Gastroesophageal sphincter (tissue), 4 donors: Measurements from ENCODE around the gene ARID1B. TPM values are rescaled to one million over a fixed set of nuclear protein-coding genes. Genes with fewer than 3 reads are reported as not detected.

Experiments
- ATAC-seq: fragments of 150-250 bp; one replicate; pipeline ENCODE4 v1.9.1; 2016; ENCODE audit warnings: mild to moderate bottlenecking, moderate library complexity
- H3K27ac ChIP-seq, 4 donors: fragments of 200-600 bp; sonication (generic) in 3 of 4; 1 replicate in 3 of 4; 2 replicates in 1 of 4; pipeline ENCODE4 v1.5.1; 2016 to 2019
- H3K27me3 ChIP-seq: fragments of 200-600 bp; sonication (generic); one replicate; pipeline ENCODE4 v1.5.1; 2019
- H3K36me3 ChIP-seq, 2 donors: fragments of 200-600 bp; sonication (generic); one replicate each; pipeline ENCODE4 v1.5.1; 2019; ENCODE audit warnings: control low read depth in 1 of 2
- H3K4me1 ChIP-seq, 3 donors: fragments of 200-600 bp; sonication (generic); 1 replicate in 2 of 3; 2 replicates in 1 of 3; pipeline ENCODE4 v1.5.1; 2016 to 2019; ENCODE audit warnings: control low read depth in 2 of 3
- H3K4me3 ChIP-seq, 2 donors: fragments of 200-600 bp; sonication (generic); one replicate each; pipeline ENCODE4 v1.5.1; 2019; ENCODE audit warnings: mild to moderate bottlenecking in 1 of 2, moderate library complexity in 1 of 2
- H3K9me3 ChIP-seq, 3 donors: fragments of 200-600 bp; sonication (generic); one replicate each; pipeline ENCODE4 v1.5.1; 2017 to 2019; ENCODE audit warnings: control low read depth in 2 of 3
- EP300 ChIP-seq: sonication (generic); formaldehyde crosslinking; IDR thresholded peaks from one replicate; pipeline ENCODE4 v1.6.1; 2017; ENCODE audit warnings: antibody characterized with exemption, mild to moderate bottlenecking
- POLR2A ChIP-seq, 2 donors: fragments of 450-650 bp; IDR thresholded peaks; one replicate each; pipeline ENCODE4 v1.6.1; 2017; ENCODE audit warnings: antibody characterized with exemption in 2 of 2, mild to moderate bottlenecking in 2 of 2, moderate library complexity in 1 of 2
- POLR2AphosphoS5 ChIP-seq: sonication (generic); formaldehyde crosslinking; IDR thresholded peaks from one replicate; pipeline ENCODE4 v1.6.1; 2017; ENCODE audit warnings: antibody characterized with exemption
- WGBS, 2 donors: methylation state at CpG; one replicate each; pipeline ENCODE4 v1.1.5; 2018; ENCODE audit warnings: low coverage in 1 of 2; 5-methylcytosine and 5-hydroxymethylcytosine counted together
- total RNA-seq, 4 donors: library from RNA; depleted of rRNA; stranded (reverse); fragments of >200 nt; gene quantifications; one replicate each; pipeline ENCODE4 v1.1.0, GENCODE V29; 2016
- TF ChIP-seq, protein P1 (sequence below), 4 experiments: fragments of 200-600 bp in 2 of 4; fragments of 450-650 bp in 2 of 4; sonication (generic) in 1 of 4; IDR thresholded peaks; one replicate each; pipeline ENCODE4 v1.5.1; 2017 to 2019; ENCODE audit warnings: antibody characterized with exemption in 4 of 4, mild to moderate bottlenecking in 2 of 4, moderate library complexity in 2 of 4

The ARID1B gene
- total RNA-seq, 4 donors from 2014 or later, result 40.0 to 106 (median 79.7) TPM

DNA sequence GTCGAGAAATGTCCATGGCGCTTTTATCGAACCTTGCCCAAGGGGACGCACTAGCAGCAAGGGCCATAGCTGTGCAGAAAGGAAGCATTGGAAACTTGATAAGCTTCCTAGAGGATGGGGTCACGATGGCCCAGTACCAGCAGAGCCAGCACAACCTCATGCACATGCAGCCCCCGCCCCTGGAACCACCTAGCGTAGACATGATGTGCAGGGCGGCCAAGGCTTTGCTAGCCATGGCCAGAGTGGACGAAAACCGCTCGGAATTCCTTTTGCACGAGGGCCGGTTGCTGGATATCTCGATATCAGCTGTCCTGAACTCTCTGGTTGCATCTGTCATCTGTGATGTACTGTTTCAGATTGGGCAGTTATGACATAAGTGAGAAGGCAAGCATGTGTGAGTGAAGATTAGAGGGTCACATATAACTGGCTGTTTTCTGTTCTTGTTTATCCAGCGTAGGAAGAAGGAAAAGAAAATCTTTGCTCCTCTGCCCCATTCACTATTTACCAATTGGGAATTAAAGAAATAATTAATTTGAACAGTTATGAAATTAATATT, 430.4 kb downstream of the ARID1B start:
- no peaks in the 10 kb centered on the region for H3K9me3 ChIP-seq
- ATAC-seq, result no peak
- no peak overlapping the region for H3K27ac ChIP-seq
- TF ChIP-seq, protein P1, sequence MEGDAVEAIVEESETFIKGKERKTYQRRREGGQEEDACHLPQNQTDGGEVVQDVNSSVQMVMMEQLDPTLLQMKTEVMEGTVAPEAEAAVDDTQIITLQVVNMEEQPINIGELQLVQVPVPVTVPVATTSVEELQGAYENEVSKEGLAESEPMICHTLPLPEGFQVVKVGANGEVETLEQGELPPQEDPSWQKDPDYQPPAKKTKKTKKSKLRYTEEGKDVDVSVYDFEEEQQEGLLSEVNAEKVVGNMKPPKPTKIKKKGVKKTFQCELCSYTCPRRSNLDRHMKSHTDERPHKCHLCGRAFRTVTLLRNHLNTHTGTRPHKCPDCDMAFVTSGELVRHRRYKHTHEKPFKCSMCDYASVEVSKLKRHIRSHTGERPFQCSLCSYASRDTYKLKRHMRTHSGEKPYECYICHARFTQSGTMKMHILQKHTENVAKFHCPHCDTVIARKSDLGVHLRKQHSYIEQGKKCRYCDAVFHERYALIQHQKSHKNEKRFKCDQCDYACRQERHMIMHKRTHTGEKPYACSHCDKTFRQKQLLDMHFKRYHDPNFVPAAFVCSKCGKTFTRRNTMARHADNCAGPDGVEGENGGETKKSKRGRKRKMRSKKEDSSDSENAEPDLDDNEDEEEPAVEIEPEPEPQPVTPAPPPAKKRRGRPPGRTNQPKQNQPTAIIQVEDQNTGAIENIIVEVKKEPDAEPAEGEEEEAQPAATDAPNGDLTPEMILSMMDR (IDR thresholded peaks at IDR 0.05), result no peak
- TF ChIP-seq EP300 (no peak), POLR2A (IDR thresholded peaks at IDR 0.05) (no peak), POLR2AphosphoS5 (no peak)
- 94 to 95% methylated on average over 4 to 11 of the region's 15 CpGs for WGBS, 2 donors
- H3K4me1 ChIP-seq, result peaks cover 0 to 5% (median 0%) of the 10 kb centered on the region in 3 donors
- no peaks in the 10 kb centered on the region for H3K27me3 ChIP-seq
- peaks cover 0 to 62% of the 10 kb centered on the region in 2 donors for H3K36me3 ChIP-seq
- H3K4me3 ChIP-seq, result no peak overlapping the region

DNA sequence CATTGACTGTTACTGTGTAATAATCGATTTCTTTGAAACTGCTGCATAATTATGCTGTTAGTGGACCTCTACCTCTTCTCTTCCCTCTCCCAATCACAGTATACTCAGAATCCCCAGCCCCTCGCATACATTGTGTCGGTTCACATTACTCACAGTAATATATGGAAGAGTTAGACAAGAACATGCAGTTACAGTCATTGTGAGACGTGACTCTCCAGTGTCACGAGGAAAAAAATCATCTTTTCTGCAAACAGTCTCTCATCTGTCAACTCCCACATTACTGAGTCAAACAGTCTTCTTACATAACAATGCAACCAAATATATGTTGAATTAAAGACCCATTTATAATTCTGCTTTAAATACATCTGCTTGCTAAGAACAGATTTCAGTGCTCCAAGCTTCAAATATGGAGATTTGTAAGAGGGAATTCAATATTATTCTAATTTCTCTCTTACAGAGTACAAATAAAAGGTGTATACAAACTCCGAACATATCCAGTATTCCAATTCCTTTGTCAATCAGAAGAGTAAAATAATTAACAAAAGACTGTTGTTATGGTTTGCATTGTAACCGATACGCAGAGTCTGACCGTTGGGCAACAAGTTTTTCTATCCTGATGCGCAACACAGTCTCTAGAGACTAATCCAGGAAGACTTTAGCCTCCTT, 432.8 kb downstream of the ARID1B start:
- H3K4me3 ChIP-seq, result no peak overlapping the region
- H3K4me1 ChIP-seq, result no peaks in the 10 kb centered on the region
- TF ChIP-seq EP300 (no peak), POLR2A (IDR thresholded peaks at IDR 0.05) (no peak), POLR2AphosphoS5 (no peak)
- TF ChIP-seq, protein P1 (IDR thresholded peaks at IDR 0.05), result no peak
- no peak overlapping the region for H3K27ac ChIP-seq
- 78 to 79% methylated on average over 10 of the region's 10 CpGs for WGBS, 2 donors
- no peaks in the 10 kb centered on the region for H3K9me3 ChIP-seq
- H3K36me3 ChIP-seq, result peaks cover 0 to 39% of the 10 kb centered on the region in 2 donors
- ATAC-seq, result no peak
- no peaks in the 10 kb centered on the region for H3K27me3 ChIP-seq

- Histone ChIP-seq H3K4me3 (no peak overlapping the region), H3K27me3 (no peaks in the 10 kb centered on the region), H3K9me3 (no peaks in the 10 kb centered on the region), H3K36me3 (peaks cover 0 to 30% of the 10 kb centered on the region in 2 donors), H3K27ac (no peak overlapping the region), H3K4me1 (no peaks in the 10 kb centered on the region)
- TF ChIP-seq, protein P1 (IDR thresholded peaks at IDR 0.05), result no peak
- TF ChIP-seq POLR2A (IDR thresholded peaks at IDR 0.05) (no peak), POLR2AphosphoS5 (no peak), EP300 (no peak)
- 90% methylated on average over 3 of the region's 3 CpGs; no CpG with 5 or more reads in 1 of the 2 donors for WGBS, 2 donors
- no peak for ATAC-seq
Measured at GRCh38 chr6:157210954-157211353, 433.8 kb downstream of the ARID1B start.

GRCh38 chr6:157211603-157212455, 434.7 kb downstream of the ARID1B start:
- Histone ChIP-seq H3K9me3 (no peaks in the 10 kb centered on the region), H3K4me3 (no peak overlapping the region), H3K27me3 (no peaks in the 10 kb centered on the region), H3K36me3 (peaks cover 0 to 22% of the 10 kb centered on the region in 2 donors), H3K4me1 (no peaks in the 10 kb centered on the region), H3K27ac (no peak overlapping the region)
- WGBS, 2 donors, result 67 to 78% methylated on average over 9 to 10 of the region's 11 CpGs
- TF ChIP-seq POLR2AphosphoS5, result no peak
- TF ChIP-seq, protein P1 (IDR thresholded peaks at IDR 0.05), result no peak
- ATAC-seq, result no peak
